GOT3 (cell line): ENCODE data around the gene NIPA2.
"Not testable (repeated sequence)": the region's sequence is repeated elsewhere in the genome, so short reads cannot be mapped to it uniquely, and the experiment has no call there.

Source experiments
- DNase-seq: peaks from one replicate; lab custom pipeline; 2025; ENCODE audit warnings: mixed read lengths; lab: John Stamatoyannopoulos, UW

Gene NIPA2

GRCh38 chr15:22838292-22839042 is at the start of gene NIPA2:
TSS of gene NIPA2 (plus strand) at chr15:22838666. CDS start at chr15:22851732, 13,066 bp downstream.
- DNase-seq = peak; percentile 98

DNA sequence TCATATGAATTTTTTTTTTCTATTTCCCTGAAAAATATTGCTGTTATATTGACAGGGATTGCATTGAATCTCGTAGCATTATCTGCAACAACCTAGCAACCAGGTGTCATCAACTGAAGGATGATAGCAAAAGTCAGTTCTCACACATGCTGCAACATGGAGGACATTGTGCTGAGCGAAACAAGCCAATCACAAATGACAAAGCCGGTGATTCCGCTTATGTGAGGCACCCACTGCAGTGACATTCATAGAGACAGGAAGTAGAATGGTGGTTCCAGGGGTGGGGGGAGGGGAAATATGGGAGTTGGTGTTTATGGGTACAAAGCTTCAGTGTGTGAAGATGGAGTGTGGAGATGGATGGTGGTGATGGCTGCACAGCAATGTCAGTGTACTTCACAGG is 44.4 kb upstream of the NIPA2 start:
- DNase-seq = no peak

GRCh38 chr15:22794621-22795167 is 43.8 kb upstream of the NIPA2 start:
- DNase-seq = no peak

- no peak for DNase-seq
Observed at GRCh38 chr15:22795206-22796063, 43.0 kb upstream of the NIPA2 start.

DNA sequence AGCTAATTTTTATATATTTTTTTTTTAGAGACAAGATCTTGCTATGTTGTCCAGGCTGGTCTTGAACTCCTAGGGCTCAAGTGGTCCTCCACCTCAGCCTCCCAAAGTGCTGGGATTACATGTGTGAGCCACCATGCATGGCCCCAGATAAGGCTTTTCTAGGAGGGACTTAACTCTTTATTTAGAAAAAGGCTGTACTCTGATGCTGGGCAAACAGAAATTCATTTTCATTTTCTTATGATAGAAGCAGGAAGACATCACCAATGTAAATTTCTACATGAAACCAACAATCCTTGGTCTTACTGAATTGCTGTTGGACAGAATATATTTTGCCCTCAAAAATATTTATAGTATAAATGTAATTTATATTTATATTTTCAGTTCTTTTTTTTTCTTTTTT is 42.4 kb upstream of the NIPA2 start:
- no peak for DNase-seq

- no peak for DNase-seq
Observed at GRCh38 chr15:22799902-22800301, 38.6 kb upstream of the NIPA2 start.

- not testable (repeated sequence) for DNase-seq
Observed at GRCh38 chr15:22803006-22803405, 35.5 kb upstream of the NIPA2 start.

- DNase-seq = no peak
Observed at GRCh38 chr15:22806156-22806555, 32.3 kb upstream of the NIPA2 start.

GRCh38 chr15:22806664-22807063 is 31.8 kb upstream of the NIPA2 start:
- DNase-seq = no peak

DNA sequence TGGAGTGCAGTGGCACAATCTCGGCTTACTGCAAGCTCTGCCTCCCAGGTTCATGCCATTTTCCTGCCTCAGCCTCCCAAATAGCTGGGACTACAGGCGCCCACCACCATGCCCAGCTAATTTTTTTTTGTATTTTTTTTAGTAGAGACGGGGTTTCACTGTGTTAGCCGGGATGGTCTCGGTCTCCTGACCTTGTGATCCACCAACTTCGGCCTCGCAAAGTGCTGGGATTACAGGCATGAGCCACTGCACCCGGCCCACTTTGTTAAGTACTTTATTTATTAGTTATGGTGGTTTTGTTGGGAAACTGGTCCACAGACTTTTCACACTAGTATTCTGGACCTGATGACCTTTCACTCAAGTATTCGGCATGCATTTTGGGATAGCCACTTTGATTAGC is 30.6 kb upstream of the NIPA2 start:
- not testable (repeated sequence) for DNase-seq

- DNase-seq = no peak
Observed at GRCh38 chr15:22808240-22808639, 30.2 kb upstream of the NIPA2 start.

GRCh38 chr15:22808761-22809280 is 29.6 kb upstream of the NIPA2 start:
- no peak for DNase-seq

DNA sequence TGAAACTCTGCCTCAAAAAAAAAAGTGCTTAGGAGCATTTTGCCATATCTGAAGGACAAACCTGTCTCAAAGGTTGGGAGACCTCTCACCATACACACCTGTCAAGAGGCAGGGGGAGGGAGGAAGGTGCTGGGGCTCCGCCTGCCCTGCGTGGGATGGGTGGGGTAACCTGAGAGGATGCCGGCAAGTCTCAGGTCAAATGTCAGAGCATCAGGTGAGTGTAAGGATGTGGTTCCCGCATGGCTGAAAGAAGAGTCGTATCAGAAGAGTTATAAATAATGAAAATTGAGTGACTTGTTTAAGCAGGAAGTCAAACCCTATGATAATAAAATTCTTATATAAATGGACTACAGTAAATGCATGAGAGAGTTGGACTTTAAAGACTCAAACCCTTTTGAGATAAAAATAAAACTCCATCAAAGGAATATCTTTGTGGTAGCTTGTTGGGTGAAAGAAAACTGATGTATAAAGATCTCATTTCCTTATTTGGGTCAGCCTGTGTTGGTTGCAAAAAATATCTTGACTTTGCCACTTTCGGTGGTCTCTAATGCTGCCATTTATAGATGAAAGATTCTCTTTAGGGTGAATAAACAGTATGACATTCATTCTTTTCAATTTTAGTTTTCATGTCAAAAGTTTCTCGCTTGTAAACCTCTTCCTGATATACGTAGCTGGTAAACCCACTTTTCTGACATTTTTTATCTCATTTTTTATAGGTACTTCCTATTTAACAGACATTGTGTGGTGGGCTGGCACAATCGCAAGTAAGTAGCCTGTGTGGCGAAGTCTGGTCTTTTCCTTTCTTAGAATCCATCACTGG is 28.2 kb upstream of the NIPA2 start:
- no peak for DNase-seq

DNA sequence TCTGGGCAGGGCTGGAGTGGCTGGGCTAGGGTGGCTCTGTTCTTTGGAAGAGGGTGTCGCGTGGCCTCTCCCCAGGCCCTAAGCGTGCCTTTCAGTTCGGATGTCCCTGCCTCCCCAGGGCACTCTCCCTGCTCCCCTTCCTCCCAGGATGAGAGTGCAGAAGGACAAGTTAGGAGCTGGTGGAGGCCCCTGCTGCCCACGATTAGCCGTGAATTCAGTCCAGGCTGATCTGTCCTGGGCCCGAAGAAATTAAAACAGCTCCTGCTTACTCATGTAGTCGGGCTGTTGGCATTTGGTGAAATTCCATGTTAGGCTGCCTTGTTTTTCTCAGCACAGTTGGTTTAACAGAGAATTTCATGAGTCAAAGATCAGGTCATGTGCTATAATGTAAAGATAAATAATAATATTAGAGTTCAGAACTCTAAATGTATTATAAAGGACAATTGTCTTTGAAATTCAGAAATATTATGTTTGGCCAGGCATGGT is 27.6 kb upstream of the NIPA2 start:
- no peak for DNase-seq

DNA sequence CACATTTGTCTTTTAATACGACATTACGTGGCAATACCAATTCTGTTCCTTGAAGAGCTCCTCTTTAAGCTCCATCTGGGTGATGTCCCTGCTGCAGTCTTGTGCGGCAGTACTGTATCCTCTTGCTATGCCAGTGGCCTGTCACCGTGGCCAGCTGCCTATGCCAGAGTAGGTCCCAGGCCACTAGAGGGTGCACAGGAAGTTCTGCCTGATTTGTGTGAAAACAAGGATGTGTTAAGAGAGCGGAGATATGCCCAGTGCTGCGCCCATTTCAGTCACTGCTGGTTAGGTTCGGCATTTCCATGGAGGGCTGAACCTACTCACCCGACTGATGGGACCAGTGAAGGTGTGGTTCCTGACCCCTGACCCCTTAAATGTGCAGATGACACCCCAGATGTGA is 26.8 kb upstream of the NIPA2 start:
- DNase-seq = no peak

- no peak for DNase-seq
Observed at GRCh38 chr15:22813844-22814243, 24.6 kb upstream of the NIPA2 start.

DNA sequence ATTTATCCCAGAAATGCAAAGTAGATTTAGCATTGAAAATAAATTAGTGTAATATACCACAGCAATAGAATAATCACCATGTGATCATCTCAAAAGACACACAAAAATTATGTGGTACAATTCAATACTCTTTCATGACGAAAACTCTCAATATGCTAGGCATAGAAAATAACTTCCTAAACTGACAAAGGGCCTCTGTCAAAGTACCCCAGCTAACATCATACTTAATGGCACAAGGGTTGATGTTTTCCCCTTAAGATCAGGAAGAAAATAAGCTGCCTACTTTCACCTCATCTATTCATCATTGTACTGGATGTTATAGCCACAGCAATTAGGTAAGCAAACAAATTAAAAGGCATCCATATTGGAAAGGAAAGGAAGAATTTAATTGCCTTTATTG is 22.7 kb upstream of the NIPA2 start:
- DNase-seq = no peak

- no peak for DNase-seq
Observed at GRCh38 chr15:22819651-22820050, 18.8 kb upstream of the NIPA2 start.

- DNase-seq = no peak
Observed at GRCh38 chr15:22823495-22824128, 14.9 kb upstream of the NIPA2 start.

- no peak for DNase-seq
Observed at GRCh38 chr15:22827125-22827524, 11.3 kb upstream of the NIPA2 start.

- no peak for DNase-seq
Observed at GRCh38 chr15:22831473-22831872, 7.0 kb upstream of the NIPA2 start.
